NAMALWA (cell line): ENCODE data around the gene DNAJC1.
A peak's percentile ranks its signal among the peaks of the same experiment; 100 is the strongest.

Source experiments
- DNase-seq: peaks from one replicate; pipeline ENCODE4 v3.0.0-alpha.2; 2015; ENCODE audit warnings: low spot score

Gene DNAJC1

DNA sequence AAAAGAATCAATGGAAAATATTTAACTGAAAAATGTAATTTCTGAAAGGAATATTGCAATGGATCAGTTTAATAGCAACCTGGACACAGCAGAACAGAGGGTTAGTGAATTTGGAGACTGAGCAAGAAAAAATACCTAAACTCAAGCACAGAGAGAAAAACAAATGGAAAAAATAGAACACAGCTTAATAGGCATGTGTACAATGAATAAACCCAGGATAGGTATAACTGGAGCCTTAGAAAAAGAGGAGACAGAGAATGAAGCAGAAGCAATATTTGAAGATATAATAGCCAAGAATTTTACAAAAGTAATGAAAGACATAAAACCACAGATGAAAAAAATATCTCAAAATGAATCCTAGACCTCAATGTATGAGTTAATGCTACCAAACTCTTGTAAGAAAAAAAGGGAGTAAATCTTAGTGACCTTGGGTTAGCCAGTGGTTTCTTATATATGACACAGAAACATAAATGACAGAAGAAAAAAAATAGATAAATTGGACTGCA, 2.9 kb upstream of the DNAJC1 start:
- no peak for DNase-seq

DNA sequence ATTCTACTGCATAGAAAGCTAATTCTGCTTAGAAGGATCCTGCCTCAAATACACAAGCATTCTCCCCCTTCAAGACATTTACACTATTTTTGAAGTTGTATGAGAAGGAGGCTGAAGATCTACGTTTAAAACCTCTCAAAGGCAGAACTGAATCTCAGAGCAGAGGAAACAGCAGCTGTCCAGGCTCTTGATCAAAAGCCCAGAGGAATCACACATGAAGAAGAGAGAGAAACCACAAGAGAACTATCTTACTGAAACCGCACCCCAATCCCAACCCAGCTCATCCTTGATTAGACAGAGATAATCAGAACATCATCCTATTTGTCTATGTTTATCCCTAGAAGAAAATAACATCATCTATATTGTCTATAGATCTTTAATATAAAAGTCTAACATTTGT, 2.2 kb upstream of the DNAJC1 start:
- DNase-seq, result peak; percentile 60

GRCh38 chr10:22003964-22004281, 393 bp upstream of the DNAJC1 start:
- DNase-seq, result no peak

GRCh38 chr10:22002591-22003176, 846 bp downstream of the DNAJC1 start:
- peak; percentile 64 for DNase-seq

DNA sequence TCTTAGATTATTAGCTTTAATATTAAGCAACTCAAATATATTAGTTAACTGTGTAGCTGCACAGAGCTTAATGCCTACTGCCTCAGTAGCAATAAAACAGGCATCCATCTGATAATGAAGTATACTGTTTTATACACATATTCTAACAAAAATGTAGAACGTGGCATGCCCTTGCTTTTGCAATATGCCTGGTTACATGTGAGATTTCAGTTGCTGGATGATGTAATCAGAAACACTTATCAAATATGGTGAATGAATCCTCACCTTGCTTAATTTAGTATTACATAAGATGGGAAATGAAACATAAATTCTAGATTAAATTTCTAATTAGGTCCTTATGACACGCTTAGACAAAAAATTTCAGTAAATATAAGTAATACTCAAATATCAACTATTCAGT, 8.0 kb downstream of the DNAJC1 start:
- DNase-seq, result no peak

DNA sequence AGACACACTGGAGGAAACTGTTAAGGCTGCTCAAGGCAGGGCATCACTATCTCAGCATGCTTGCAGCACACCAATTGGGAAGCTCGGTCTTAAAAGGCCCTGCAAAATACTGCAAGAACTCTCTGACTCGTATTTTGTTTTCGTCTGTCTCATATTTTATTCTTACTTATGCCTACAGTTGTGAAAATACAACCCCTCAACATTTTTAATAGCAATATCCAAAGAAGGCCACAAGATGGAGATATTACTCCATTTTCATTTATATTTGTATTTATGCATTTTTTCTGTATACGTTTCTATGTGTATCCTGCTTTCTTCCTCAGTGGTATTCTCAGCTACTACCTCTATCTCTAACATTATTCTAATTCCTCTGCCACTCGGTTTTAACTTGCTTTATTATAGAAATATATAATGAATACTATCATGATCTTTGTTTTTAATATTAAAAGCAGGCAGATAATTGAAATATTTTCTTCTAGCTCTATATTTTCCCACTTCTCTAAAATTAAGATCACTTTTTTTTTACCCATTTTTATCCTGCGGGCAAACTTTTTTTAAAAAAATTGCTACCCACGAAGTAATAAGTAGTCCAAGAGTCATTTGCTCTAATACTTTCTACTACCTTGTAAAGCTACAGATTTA, 10.0 kb downstream of the DNAJC1 start:
- DNase-seq, result peak; percentile 73

DNA sequence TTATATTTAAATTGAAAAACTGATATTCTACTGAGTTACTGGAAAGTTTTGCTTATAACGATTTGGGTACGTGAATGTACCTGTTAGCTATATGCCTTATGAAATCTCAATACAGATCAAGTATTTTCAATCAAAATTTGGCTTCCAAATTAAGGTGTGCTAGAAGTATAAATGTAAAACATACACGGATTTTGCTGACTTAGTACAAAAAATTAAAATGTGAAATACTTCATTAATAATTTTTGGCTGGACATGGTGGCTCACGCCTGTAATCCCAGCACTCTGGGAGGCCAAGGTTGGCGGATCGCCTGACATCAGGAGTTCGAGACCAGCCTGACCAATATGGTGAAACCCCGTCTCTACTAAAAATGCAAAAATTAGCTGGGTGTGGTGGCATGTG, 11.7 kb downstream of the DNAJC1 start:
- no peak for DNase-seq

GRCh38 chr10:21990449-21990848, 13.1 kb downstream of the DNAJC1 start:
- DNase-seq, result no peak

DNA sequence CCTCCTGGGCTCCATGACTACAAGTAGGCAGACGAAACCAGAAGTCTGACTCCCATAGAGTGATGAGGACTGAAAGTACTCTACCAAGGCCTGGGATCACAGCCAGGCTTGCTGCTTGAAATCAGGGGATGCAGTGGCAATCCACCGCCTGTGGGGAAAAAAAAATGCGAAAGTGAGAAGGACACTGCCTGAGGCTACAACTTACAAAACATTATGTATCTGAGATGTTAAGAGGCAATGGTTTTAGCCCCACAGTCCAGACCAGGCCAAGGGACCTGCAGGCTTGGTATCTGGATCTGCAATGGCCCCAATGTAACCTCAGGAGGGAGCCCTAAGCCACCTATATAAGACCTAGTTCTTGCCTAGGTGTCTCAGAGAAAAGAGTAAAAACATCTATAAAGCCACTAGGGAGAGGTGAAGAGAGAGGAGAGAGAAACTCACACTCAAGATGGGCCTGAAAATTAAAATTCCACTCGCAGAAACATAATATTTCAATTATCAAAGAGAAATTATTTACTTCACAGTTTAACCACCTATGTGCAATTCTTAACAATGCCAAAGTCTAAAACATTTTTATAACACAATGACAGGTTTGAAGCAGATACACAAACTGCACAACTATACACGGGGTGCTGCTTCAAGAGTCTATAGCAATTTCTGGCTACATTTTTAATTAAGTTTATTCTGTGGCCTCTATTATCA, 13.9 kb downstream of the DNAJC1 start:
- DNase-seq, result peak; percentile 74

DNA sequence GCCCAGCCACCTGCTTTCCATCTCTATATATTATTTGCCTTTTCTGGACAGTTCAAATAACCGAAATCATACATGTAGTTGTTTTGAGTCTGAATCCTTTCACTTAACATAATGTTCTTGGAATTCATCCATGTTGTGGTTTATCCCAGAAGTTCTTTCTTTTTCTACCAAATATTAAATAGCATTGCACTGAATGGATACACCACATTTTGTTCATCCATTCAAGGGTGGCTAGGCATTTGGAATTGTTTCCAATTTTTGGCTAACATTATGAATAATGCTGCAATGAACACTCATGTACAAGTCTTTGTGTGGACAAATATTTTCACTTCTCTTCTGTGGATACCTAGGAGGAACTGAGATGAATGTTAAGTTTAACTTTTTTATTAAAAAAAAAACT, 18.0 kb downstream of the DNAJC1 start:
- DNase-seq, result no peak

- no peak for DNase-seq
Observed at GRCh38 chr10:21981118-21981517, 22.4 kb downstream of the DNAJC1 start.

GRCh38 chr10:21980691-21981090, 22.8 kb downstream of the DNAJC1 start:
- no peak for DNase-seq

- no peak for DNase-seq
Observed at GRCh38 chr10:21978191-21978862, 25.2 kb downstream of the DNAJC1 start.

- DNase-seq, result no peak
Observed at GRCh38 chr10:21976739-21977138, 26.8 kb downstream of the DNAJC1 start.

DNA sequence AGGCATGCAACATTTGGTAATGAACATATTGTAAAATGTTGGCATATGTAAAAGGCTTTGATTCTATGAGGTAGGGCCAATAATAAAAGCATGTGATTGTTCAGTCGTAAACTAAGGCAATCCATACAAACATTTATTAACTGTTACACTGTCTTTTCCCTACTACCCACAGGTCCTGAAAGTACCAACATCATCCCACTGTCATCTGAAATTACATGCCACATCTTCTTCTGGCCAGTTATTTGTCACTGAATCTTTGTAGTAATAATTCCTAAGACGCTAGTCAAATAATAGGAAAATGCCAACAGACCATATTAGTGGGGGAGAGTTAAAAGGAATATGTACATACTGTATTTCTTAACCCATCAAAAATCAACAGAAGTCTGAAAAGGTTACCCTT, 27.2 kb downstream of the DNAJC1 start:
- no peak for DNase-seq

DNA sequence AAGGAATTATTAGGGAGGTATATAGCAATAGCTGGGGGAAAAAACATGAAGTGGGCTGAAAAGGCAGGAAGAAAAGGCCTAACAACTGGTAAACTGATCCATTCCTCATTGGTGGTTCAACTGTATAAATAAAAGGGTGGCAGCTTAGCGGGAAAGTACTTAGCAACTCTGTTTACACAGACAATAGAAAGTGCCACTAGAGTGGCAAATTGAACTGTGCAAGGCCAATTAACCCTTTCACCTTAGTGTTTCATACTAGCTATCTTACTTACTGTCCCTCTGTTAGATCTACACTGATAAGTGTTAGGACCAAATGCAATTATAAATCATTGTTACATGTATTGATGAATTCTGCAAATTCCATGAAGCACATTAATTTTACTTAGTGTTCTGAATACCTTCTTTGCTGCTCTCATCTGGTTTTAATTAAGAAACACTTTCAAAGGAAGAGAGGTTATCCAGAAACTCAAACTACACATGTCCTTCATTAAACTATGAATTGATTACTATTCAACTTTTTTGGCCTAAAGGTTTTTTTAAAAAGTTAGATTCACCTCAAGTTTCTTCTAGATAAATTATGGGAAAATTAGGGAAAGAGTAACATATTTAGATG, 28.0 kb downstream of the DNAJC1 start:
- no peak for DNase-seq

DNA sequence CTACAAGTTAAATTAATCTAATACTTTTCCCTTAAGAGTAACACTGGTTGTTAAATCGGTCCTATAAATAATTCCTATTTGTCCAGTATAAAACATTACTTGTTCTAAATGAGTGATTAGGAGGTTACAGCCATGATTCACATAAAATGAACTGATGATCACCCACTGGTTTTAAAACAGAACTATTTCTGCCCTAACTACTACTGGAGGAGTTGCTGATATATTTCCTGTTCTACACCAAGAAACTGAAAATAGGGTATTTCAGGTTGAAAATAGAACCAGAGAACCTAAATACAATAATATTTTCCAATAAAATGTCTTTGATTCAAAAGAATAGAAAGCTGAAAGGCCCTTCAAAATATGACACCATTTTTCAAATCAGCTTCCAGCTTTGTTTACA, 30.9 kb downstream of the DNAJC1 start:
- no peak for DNase-seq

DNA sequence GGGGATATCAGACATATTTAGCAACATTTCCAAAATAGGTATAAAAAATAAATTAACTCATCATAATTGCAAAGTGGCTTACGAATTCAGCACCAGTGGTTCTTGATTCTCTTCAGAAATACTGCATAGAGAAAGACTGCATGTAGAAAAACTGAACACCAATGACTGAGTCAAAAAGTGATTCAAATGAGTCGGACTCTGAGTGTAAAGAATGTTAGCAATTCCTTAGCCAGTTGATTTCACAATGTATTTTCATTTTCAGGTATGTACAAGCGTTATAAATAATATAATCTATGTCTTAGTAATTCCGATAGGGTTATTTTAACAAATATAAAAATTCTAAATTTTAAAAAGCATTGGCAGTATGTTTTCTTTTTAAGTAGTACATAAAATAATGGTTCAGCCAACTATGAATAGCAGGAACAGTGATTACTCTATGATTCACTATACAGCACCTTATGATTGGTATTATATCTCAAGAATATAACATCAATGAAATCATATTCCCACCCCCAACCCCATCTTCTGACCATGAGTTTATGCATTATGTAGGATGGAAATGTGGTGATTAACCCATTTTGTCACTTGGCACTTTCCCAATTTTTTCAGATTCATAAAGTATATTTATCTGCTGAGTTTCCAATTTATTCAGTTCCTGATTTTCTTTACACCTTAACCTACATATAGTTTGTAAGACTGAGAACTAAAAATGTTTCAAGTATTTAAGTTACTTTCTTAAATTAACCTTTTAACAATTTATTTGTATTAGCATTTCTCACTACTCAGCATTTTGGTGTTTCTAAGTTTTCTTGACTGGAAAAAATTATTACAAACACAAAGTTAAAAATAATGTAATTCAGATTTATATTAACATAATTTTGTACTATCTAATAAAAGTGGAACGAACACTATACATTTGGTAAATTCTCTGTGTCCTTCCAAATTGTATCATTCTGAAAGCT, 33.9 kb downstream of the DNAJC1 start:
- no peak for DNase-seq

DNA sequence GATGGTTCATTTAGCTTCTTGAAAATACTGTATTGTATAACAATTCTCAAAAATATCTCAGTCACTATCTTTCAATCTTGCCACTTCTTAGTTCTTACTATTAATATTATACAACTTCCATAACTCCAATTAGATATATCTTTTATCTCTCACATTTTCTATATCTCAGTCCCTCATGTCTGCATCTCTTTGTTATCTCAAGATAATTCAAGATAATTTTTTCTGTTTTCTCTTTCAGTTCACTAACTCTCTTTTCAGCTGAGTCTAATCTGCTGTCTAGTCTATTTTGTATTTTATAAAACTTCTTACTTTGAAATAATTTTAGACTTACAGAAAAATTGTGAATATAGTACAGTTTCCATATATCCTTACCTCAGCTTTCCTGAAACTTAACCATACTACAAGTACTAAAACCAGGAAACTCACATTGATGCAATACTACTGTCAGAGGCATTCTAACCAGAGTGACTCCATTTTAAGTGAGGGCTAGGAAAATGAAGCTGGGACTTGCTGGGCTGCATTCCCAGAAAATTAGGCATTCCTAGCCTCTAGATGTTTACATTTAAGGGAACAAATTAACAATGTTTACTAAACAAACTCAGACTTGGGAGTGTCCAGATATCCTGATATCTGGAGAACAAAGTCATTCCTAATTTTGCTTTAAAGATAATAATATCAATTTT, 38.4 kb downstream of the DNAJC1 start:
- DNase-seq, result no peak

- DNase-seq, result no peak
Observed at GRCh38 chr10:21962358-21962757, 41.2 kb downstream of the DNAJC1 start.

- DNase-seq, result no peak
Observed at GRCh38 chr10:21961847-21962246, 41.7 kb downstream of the DNAJC1 start.
